Measurements from ENCODE around the gene MRPS27.

DNA sequence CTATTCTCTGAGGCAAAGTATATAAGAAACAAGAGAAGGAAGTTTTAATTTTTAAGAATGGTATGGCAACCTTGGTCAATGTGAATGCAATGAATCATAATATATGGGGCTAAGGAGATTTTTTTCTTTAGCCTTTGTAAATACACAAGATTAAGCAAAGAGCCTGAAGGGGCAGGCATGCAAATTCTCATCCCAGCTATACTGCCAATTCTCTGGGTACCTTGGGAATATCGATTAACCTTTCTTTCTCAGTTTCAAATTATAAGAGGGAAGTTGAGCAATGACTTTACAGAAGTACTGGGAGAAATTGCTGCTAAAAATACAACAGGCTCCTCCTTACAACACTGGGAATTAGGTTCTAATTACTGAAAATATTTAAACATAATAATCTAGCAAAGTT is 97.5 kb downstream of the MRPS27 start:
- TF ChIP-seq CTCF (IDR thresholded peaks at IDR 0.05; ENCODE audit: insufficient read depth, low read depth, low read length), result no peak
- no peak for TF ChIP-seq EZH2 (IDR thresholded peaks at IDR 0.05; ENCODE audit: insufficient read depth, low read length)
